SK-N-MC (cell line): ENCODE results near the gene HERC5.

Experiments
- EZH2 ChIP-seq: fragments of 200-600 bp; sonication (generic); IDR thresholded peaks from one replicate; pipeline ENCODE4 v1.6.1; 2017; ENCODE audit warnings: antibody characterized with exemption
- POLR2AphosphoS5 ChIP-seq: IDR thresholded peaks from 2 replicates; pipeline ENCODE4 v1.6.1; 2012; ENCODE audit warnings: mild to moderate bottlenecking, low read depth, low read length, borderline replicate concordance

- TF ChIP-seq EZH2: no peak
- no peak for TF ChIP-seq POLR2AphosphoS5
Measured at GRCh38 chr4:88429401-88429800, 27.5 kb upstream of the HERC5 start.
